SK-N-SH (cell line): ENCODE measurements around the gene BDKRB1. TPM values are rescaled to one million over a fixed set of nuclear protein-coding genes. Genes with fewer than 3 reads are reported as not detected.

Experiments
- CTCF ChIA-PET: fragments of 300-600, 350-600 bp; formaldehyde crosslinking; extraction: SDS; loops from one replicate; lab custom pipeline; 2021; lab: Yijun Ruan, JAX
- POLR2A ChIA-PET: fragments of 350-600 bp; sonication (Branson Sonifier 250); formaldehyde crosslinking; extraction: SDS; loops from one replicate; lab custom pipeline; 2020; ENCODE audit warnings: antibody characterized with exemption, inconsistent platforms; lab: Yijun Ruan, JAX
- DNase-seq: peaks from one replicate; pipeline ENCODE4 v3.0.0; 2012
- H2AFZ ChIP-seq: fragments of 200-600 bp; sonication (generic); 2 replicates; pipeline ENCODE4 v1.8.1; 2016; ENCODE audit warnings: antibody characterized with exemption, mild to moderate bottlenecking, low read depth
- H3F3A ChIP-seq: fragments of 200-600 bp; sonication (generic); replicated peaks from 2 replicates; pipeline ENCODE3; 2016; ENCODE audit warnings: antibody characterized with exemption, mild to moderate bottlenecking; ENCODE audit not compliant: insufficient read depth
- H3K27ac ChIP-seq, 2 experiments: fragments of 200-500 bp in 1 of 2; fragments of 200-600 bp in 1 of 2; sonication (Bioruptor generic) in 1 of 2; sonication (generic), shearing (Covaris generic) in 1 of 2; 2 replicates each; pipeline versions ENCODE4 v1.5.1 to v1.6.1; 2014 to 2016; ENCODE audit warnings: low read depth in 2 of 2, inconsistent platforms in 1 of 2, low read length in 1 of 2, mild to moderate bottlenecking in 1 of 2, mixed read lengths in 1 of 2
- H3K27me3 ChIP-seq: fragments of 200-600 bp; sonication (generic), shearing (Covaris generic); 2 replicates; pipeline ENCODE4 v1.6.1; 2016; ENCODE audit warnings: mixed run types; ENCODE audit not compliant: insufficient read depth
- H3K36me3 ChIP-seq, 2 experiments: fragments of 200-500 bp in 1 of 2; fragments of 200-600 bp in 1 of 2; sonication (Bioruptor generic) in 1 of 2; sonication (generic) in 1 of 2; replicated peaks in 1 of 2; 2 replicates each; pipeline versions ENCODE3 to v1.5.1; 2014 to 2016; ENCODE audit warnings: low read length in 1 of 2, mild to moderate bottlenecking in 1 of 2; ENCODE audit not compliant: insufficient read depth in 2 of 2, control insufficient read depth in 1 of 2
- H3K4me1 ChIP-seq, 2 experiments: fragments of 200-500 bp in 1 of 2; fragments of 200-600 bp in 1 of 2; sonication (Bioruptor generic) in 1 of 2; sonication (generic), shearing (Covaris generic) in 1 of 2; 2 replicates each; pipeline versions ENCODE4 v1.5.1 to v1.6.1; 2014 to 2016; ENCODE audit warnings: low read depth in 1 of 2, low read length in 1 of 2, mixed run types in 1 of 2; ENCODE audit not compliant: insufficient read depth in 2 of 2, control insufficient read depth in 1 of 2
- H3K4me2 ChIP-seq: fragments of 200-600 bp; sonication (generic), shearing (Covaris generic); 2 replicates; pipeline ENCODE4 v1.6.1; 2017; ENCODE audit warnings: mixed run types
- H3K4me3 ChIP-seq, 2 experiments: fragments of 200-500 bp in 1 of 2; fragments of 200-600 bp in 1 of 2; sonication (Bioruptor generic) in 1 of 2; sonication (generic), shearing (Covaris generic) in 1 of 2; 2 replicates each; pipeline versions ENCODE4 v1.5.1 to v1.8.1; 2014 to 2016; ENCODE audit warnings: low read depth in 2 of 2, inconsistent platforms in 1 of 2, low read length in 1 of 2, mild to moderate bottlenecking in 1 of 2, mixed read lengths in 1 of 2, moderate library complexity in 1 of 2
- H3K79me2 ChIP-seq: fragments of 200-600 bp; sonication (generic); 2 replicates; pipeline ENCODE4 v1.8.1; 2017; ENCODE audit warnings: mild to moderate bottlenecking; ENCODE audit not compliant: insufficient read depth
- H3K9ac ChIP-seq: fragments of 200-600 bp; sonication (generic); 2 replicates; pipeline ENCODE4 v1.6.1; 2017; ENCODE audit warnings: mixed run types
- H3K9me2 ChIP-seq: fragments of 200-600 bp; sonication (generic); 2 replicates; pipeline ENCODE4 v1.6.1; 2017; ENCODE audit warnings: mixed run types
- H3K9me3 ChIP-seq: fragments of 200-600 bp; sonication (generic); 2 replicates; pipeline ENCODE4 v1.6.1; 2017; ENCODE audit warnings: mixed run types, mild to moderate bottlenecking, moderate library complexity
- H4K20me1 ChIP-seq: fragments of 200-600 bp; sonication (generic); 2 replicates; pipeline ENCODE4 v1.6.1; 2017; ENCODE audit warnings: mild to moderate bottlenecking, mixed run types; ENCODE audit not compliant: insufficient read depth
- CHD2 ChIP-seq: fragments of 150-350 bp; IDR thresholded peaks from 2 replicates; pipeline ENCODE4 v1.6.1; 2018; ENCODE audit warnings: low read length; ENCODE audit not compliant: partially characterized antibody
- ELF1 ChIP-seq: IDR thresholded peaks from 2 replicates; pipeline ENCODE4 v1.4.0; 2012
- EP300 ChIP-seq, 2 experiments: IDR thresholded peaks; 2 replicates each; pipeline versions ENCODE4 v1.4.0 to v1.6.1; 2012; ENCODE audit warnings: borderline replicate concordance in 1 of 2, low read depth in 1 of 2, low read length in 1 of 2
- FOSL2 ChIP-seq: IDR thresholded peaks from 2 replicates; pipeline ENCODE4 v1.4.0; 2012; ENCODE audit warnings: low read depth, mild to moderate bottlenecking, moderate library complexity, borderline replicate concordance
- GABPA ChIP-seq: IDR thresholded peaks from 2 replicates; pipeline ENCODE4 v1.4.0; 2012; ENCODE audit warnings: low read depth, mild to moderate bottlenecking
- GATA2 ChIP-seq: sonication (generic); formaldehyde crosslinking; IDR thresholded peaks from 2 replicates; pipeline ENCODE4 v1.5.0; 2020; ENCODE audit warnings: mild to moderate bottlenecking, missing genetic modification reagents
- JUND ChIP-seq: IDR thresholded peaks from 2 replicates; pipeline ENCODE4 v1.4.0; 2012
- MEF2A ChIP-seq: IDR thresholded peaks from 2 replicates; pipeline ENCODE4 v1.4.0; 2012; ENCODE audit warnings: low read depth, borderline replicate concordance
- NFIC ChIP-seq: IDR thresholded peaks from 2 replicates; pipeline ENCODE4 v1.4.0; 2012; ENCODE audit warnings: borderline replicate concordance
- NRF1 ChIP-seq: IDR thresholded peaks from 2 replicates; pipeline ENCODE4 v1.6.1; 2012; ENCODE audit warnings: low read depth, mild to moderate bottlenecking, low read length
- RAD21 ChIP-seq: IDR thresholded peaks from 2 replicates; pipeline ENCODE4 v1.6.1; 2012; ENCODE audit warnings: mild to moderate bottlenecking, low read length
- RFX5 ChIP-seq: IDR thresholded peaks from 2 replicates; pipeline ENCODE4 v1.6.1; 2012; ENCODE audit warnings: mild to moderate bottlenecking, improper control_type of control experiment, low read length
- RXRA ChIP-seq: IDR thresholded peaks from 2 replicates; pipeline ENCODE4 v1.4.0; 2012; ENCODE audit warnings: low read depth, mild to moderate bottlenecking, borderline replicate concordance
- SIN3A ChIP-seq: IDR thresholded peaks from 2 replicates; pipeline ENCODE4 v1.6.1; 2012; ENCODE audit warnings: low read depth, mild to moderate bottlenecking, low read length, moderate library complexity, borderline replicate concordance
- SMC3 ChIP-seq: IDR thresholded peaks from 2 replicates; pipeline ENCODE4 v1.6.1; 2012; ENCODE audit warnings: low read depth, low read length, improper control_type of control experiment
- YY1 ChIP-seq: IDR thresholded peaks from 2 replicates; pipeline ENCODE4 v1.4.0; 2012; ENCODE audit warnings: low read depth, mild to moderate bottlenecking
- WGBS: methylation state at CpG from one replicate; pipeline ENCODE4 v1.1.6; 2017; ENCODE audit warnings: low lambda C conversion rate; 5-methylcytosine and 5-hydroxymethylcytosine counted together
- polyA plus RNA-seq, 3 experiments: library from polyadenylated mRNA; depleted of rRNA; stranded (reverse); fragments of >200 nt; gene quantifications; 2 replicates each; pipeline ENCODE4 v1.2.3, GENCODE V29; 2012
- TF ChIP-seq, protein P1 (sequence below): IDR thresholded peaks from 2 replicates; pipeline ENCODE4 v1.4.0; 2012; ENCODE audit warnings: low read depth, borderline replicate concordance
- TF ChIP-seq, protein P2 (sequence below): IDR thresholded peaks from 2 replicates; pipeline ENCODE4 v1.4.0; 2012; ENCODE audit warnings: low read depth, borderline replicate concordance
- TF ChIP-seq, protein P3 (sequence below): fragments of 150-350 bp; IDR thresholded peaks from 2 replicates; pipeline ENCODE4 v1.6.1; 2017; ENCODE audit warnings: antibody characterized with exemption, low read length, low read depth, borderline replicate concordance

BDKRB1 gene
- polyA plus RNA-seq, 1 of the 3 experiments (the other 2 are of a cell fraction) = 14.4 TPM

DNA sequence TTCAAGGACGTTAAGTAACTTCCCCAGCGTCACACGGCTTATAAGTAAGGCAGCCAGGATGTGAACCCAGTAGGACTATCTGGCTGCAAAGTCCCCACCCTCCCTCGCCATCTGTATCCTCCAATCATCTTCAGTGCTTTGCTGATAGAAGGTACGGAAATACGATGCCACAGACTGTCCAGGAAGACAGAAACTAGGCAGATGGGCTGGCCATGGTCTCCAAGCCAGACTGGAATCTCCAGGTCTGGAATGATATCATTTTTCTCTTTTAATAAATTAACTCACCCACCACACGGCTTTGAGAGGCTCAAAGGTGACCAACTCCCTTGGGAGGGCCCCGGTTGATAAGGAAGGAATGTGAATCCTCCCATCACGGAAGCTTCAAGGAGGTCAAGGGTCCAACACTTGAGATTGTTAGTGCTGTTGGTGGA, 16.3 kb upstream of the BDKRB1 start:
- Histone ChIP-seq H3K4me1 (peaks cover 0 to 2% of the 10 kb centered on the region in 2 experiments; a peak in 1 of 4 replicates), H3F3A (peaks cover 8% of the 10 kb centered on the region), H3K79me2 (no peaks in the 10 kb centered on the region), H4K20me1 (no peaks in the 10 kb centered on the region), H3K27ac (no peak overlapping the region), H3K9me3 (no peaks in the 10 kb centered on the region), H3K4me3 (no peak overlapping the region), H2AFZ (no peak overlapping the region), H3K9ac (no peak overlapping the region), H3K36me3 (peaks cover 0 to 5% of the 10 kb centered on the region in 2 experiments), H3K27me3 (no peaks in the 10 kb centered on the region), H3K4me2 (no peak overlapping the region), H3K9me2 (no peaks in the 10 kb centered on the region)
- no peak for DNase-seq
- TF ChIP-seq GABPA (no peak), NFIC (no peak), EP300 (IDR thresholded peaks at IDR 0.05; ENCODE audit: borderline replicate concordance in 1 of 2, low read depth in 1 of 2, low read length in 1 of 2) (no peak), YY1 (no peak), NRF1 (no peak)
- WGBS = 83% methylated on average over 9 of the region's 9 CpGs
- ChIA-PET CTCF (no interaction called here), POLR2A (no interaction called here)

DNA sequence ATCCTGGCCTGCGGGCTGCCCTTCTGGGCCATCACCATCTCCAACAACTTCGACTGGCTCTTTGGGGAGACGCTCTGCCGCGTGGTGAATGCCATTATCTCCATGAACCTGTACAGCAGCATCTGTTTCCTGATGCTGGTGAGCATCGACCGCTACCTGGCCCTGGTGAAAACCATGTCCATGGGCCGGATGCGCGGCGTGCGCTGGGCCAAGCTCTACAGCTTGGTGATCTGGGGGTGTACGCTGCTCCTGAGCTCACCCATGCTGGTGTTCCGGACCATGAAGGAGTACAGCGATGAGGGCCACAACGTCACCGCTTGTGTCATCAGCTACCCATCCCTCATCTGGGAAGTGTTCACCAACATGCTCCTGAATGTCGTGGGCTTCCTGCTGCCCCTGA, 15.4 kb upstream of the BDKRB1 start:
- Histone ChIP-seq H3K27ac (no peak overlapping the region), H3K9me2 (no peaks in the 10 kb centered on the region), H2AFZ (no peak overlapping the region), H3K9ac (no peak overlapping the region), H3K79me2 (no peaks in the 10 kb centered on the region), H3K36me3 (peaks cover 0 to 5% of the 10 kb centered on the region in 2 experiments), H4K20me1 (no peaks in the 10 kb centered on the region), H3K9me3 (no peaks in the 10 kb centered on the region), H3K4me1 (peaks cover 0 to 2% of the 10 kb centered on the region in 2 experiments; a peak in 1 of 4 replicates), H3K4me2 (no peak overlapping the region), H3K4me3 (no peak overlapping the region), H3F3A (peaks cover 17% of the 10 kb centered on the region), H3K27me3 (no peaks in the 10 kb centered on the region)
- DNase-seq = no peak
- ChIA-PET CTCF (interaction anchor here (1.3 kb wide), 1 partner anchor 242 kb away, joined by 3 read pairs; no protein-coding TSS in a partner anchor), POLR2A (interaction anchor here (0.8 kb wide), 1 partner anchor 27 kb away, joined by 3 read pairs; no protein-coding TSS in a partner anchor)
- no peak for TF ChIP-seq MEF2A
- TF ChIP-seq RXRA = no peak
- TF ChIP-seq RFX5 = no peak
- no peak for TF ChIP-seq JUND
- TF ChIP-seq FOSL2 = no peak
- no peak for TF ChIP-seq ELF1
- TF ChIP-seq, protein P1, sequence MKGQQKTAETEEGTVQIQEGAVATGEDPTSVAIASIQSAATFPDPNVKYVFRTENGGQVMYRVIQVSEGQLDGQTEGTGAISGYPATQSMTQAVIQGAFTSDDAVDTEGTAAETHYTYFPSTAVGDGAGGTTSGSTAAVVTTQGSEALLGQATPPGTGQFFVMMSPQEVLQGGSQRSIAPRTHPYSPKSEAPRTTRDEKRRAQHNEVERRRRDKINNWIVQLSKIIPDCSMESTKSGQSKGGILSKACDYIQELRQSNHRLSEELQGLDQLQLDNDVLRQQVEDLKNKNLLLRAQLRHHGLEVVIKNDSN = no peak
- no peak for TF ChIP-seq SIN3A
- 87% methylated on average over 13 of the region's 18 CpGs for WGBS

DNA sequence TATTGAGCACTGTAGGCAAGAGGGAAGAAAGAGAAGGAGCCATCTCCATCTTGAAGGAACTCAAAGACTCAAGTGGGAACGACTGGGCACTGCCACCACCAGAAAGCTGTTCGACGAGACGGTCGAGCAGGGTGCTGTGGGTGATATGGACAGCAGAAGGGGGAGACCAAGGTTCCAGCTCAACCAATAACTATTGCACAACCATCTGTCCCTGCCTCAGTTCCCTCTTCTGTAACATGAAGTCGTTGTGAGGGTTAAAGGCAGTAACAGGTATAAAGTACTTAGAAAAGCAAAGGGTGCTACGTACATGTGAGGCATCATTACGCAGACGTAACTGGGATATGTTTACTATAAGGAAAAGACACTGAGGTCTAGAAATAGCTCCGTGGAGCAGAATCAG, 13.9 kb upstream of the BDKRB1 start:
- Histone ChIP-seq H3K79me2 (no peaks in the 10 kb centered on the region), H3K27ac (no peak overlapping the region), H3K4me3 (no peak overlapping the region), H3K27me3 (no peaks in the 10 kb centered on the region), H3K9ac (no peak overlapping the region), H3K4me1 (peaks cover 0 to 2% of the 10 kb centered on the region in 2 experiments; a peak in 1 of 4 replicates), H3F3A (peaks cover 27% of the 10 kb centered on the region), H3K9me3 (no peaks in the 10 kb centered on the region), H3K36me3 (peaks cover 0 to 5% of the 10 kb centered on the region in 2 experiments), H2AFZ (no peak overlapping the region), H4K20me1 (no peaks in the 10 kb centered on the region), H3K4me2 (no peak overlapping the region), H3K9me2 (no peaks in the 10 kb centered on the region)
- CTCF ChIA-PET = interaction anchor here (0.8 to 1.3 kb wide), 2 partner anchors 141 to 243 kb away, joined by 3 read pairs; no protein-coding TSS in a partner anchor
- 89% methylated on average over 10 of the region's 10 CpGs for WGBS
- DNase-seq = no peak
- POLR2A ChIA-PET = no interaction called here
- no peak for TF ChIP-seq JUND
- TF ChIP-seq RAD21 = no peak
- TF ChIP-seq CHD2 = no peak
- no peak for TF ChIP-seq GATA2 (CRISPR knock-in tag)
- TF ChIP-seq, protein P2, sequence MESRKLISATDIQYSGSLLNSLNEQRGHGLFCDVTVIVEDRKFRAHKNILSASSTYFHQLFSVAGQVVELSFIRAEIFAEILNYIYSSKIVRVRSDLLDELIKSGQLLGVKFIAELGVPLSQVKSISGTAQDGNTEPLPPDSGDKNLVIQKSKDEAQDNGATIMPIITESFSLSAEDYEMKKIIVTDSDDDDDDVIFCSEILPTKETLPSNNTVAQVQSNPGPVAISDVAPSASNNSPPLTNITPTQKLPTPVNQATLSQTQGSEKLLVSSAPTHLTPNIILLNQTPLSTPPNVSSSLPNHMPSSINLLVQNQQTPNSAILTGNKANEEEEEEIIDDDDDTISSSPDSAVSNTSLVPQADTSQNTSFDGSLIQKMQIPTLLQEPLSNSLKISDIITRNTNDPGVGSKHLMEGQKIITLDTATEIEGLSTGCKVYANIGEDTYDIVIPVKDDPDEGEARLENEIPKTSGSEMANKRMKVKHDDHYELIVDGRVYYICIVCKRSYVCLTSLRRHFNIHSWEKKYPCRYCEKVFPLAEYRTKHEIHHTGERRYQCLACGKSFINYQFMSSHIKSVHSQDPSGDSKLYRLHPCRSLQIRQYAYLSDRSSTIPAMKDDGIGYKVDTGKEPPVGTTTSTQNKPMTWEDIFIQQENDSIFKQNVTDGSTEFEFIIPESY = no peak
- TF ChIP-seq, protein P3, sequence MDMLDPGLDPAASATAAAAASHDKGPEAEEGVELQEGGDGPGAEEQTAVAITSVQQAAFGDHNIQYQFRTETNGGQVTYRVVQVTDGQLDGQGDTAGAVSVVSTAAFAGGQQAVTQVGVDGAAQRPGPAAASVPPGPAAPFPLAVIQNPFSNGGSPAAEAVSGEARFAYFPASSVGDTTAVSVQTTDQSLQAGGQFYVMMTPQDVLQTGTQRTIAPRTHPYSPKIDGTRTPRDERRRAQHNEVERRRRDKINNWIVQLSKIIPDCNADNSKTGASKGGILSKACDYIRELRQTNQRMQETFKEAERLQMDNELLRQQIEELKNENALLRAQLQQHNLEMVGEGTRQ = no peak
- TF ChIP-seq, protein P1 = no peak
- TF ChIP-seq SMC3 = no peak
- no peak for TF ChIP-seq YY1
